Measurements from ENCODE around the gene ADAMTSL1. TPM values are rescaled to one million over a fixed set of nuclear protein-coding genes. Genes with fewer than 3 reads are reported as not detected.

ADAMTSL1 gene
- total and polyA plus RNA-seq, 2 of the 13 experiments (the other 11 are each of a cell fraction or from before 2014, with no cell fraction given): not detected

- TF ChIP-seq ZNF619 (CRISPR knock-in tag; IDR thresholded peaks at IDR 0.05) (no peak), NBN (conservative IDR thresholded peaks at IDR 0.05) (no peak)
Observed at GRCh38 chr9:18632632-18633403, 158.9 kb downstream of the ADAMTSL1 start (continued).

DNA sequence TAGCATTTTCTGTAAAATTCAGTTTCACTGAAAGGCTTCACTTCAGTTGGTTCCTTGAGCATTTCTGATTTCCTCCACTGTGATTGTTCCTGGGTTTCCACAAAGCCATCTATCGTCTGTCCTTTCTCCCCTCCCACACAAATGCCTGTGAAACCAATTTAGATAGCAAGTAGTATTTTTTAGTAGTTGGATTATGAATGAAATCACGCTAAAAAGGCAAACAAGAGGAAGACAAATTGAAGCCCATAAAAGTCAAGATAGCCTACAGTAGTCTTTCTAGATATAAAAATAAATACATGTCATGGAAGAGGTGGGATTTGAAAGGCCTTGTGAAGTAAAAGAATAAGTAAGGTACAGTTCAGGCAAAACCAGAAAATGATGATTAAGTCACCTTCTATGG, 162.8 kb downstream of the ADAMTSL1 start:
- H4K20me1 ChIP-seq (ENCODE audit: insufficient read depth, low read length): no peaks in the 10 kb centered on the region
- ATAC-seq: no peak
- H3K4me2 ChIP-seq (ENCODE audit: low read depth, low read length): no peak overlapping the region
- H2AFZ ChIP-seq (ENCODE audit: low read length): no peak overlapping the region
- FAIRE-seq: no peak
- H3K36me3 ChIP-seq (replicated peaks in 1 of 2; ENCODE audit: control insufficient read depth in 1 of 2, insufficient read depth in 2 of 2, low read length in 2 of 2): no peaks in the 10 kb centered on the region
- H3K4me3 ChIP-seq (replicated peaks in 1 of 3; ENCODE audit: insufficient read depth in 1 of 3, low read depth in 2 of 3, low read length in 3 of 3): no peak overlapping the region
- H3K79me2 ChIP-seq (ENCODE audit: insufficient read depth, low read length): no peaks in the 10 kb centered on the region
- ChIA-PET POLR2A (no interaction called here), CTCF (ENCODE audit: low intra/inter-chr PET ratio, low total read pairs) (no interaction called here)
- in situ Hi-C loops (cut with HindIII; ENCODE audit: extremely low pct_ligation_motif_present, low pct_unique_long_range_greater_than_20kb): no loop called here
- no peak overlapping the region for H3K9ac ChIP-seq (ENCODE audit: insufficient read depth, low read depth, low read length)
- H3K27me3 ChIP-seq (ENCODE audit: control insufficient read depth in 1 of 2, insufficient read depth in 2 of 2, low read length in 2 of 2): no peaks in the 10 kb centered on the region
- no peak overlapping the region for H3K27ac ChIP-seq (ENCODE audit: extremely low read length, insufficient read depth, low read length)
- intact Hi-C loops (cut with micrococcal nuclease; ENCODE audit: unreplicated experiment): no loop called here
- no peak for DNase-seq (ENCODE audit: low spot score)
- H3K4me1 ChIP-seq (ENCODE audit: insufficient read depth, low read length): no peaks in the 10 kb centered on the region
- no TSS peak for BruUV-seq (replicated peaks)
- 0% methylated on average over 2 of the region's 2 CpGs for WGBS (ENCODE audit: low lambda C conversion rate)
- no peaks in the 10 kb centered on the region for H3K9me3 ChIP-seq (ENCODE audit: low read length)
- TF ChIP-seq TMF1 (CRISPR knock-in tag; IDR thresholded peaks at IDR 0.05; ENCODE audit: low read depth) (no peak), ZSCAN12 (CRISPR knock-in tag; IDR thresholded peaks at IDR 0.05) (no peak), ZBTB21 (CRISPR knock-in tag; IDR thresholded peaks at IDR 0.05) (no peak), MIER2 (CRISPR knock-in tag; IDR thresholded peaks at IDR 0.05) (no peak), KLF12 (CRISPR knock-in tag; IDR thresholded peaks at IDR 0.05; ENCODE audit: borderline replicate concordance) (no peak), ZFY (CRISPR knock-in tag; IDR thresholded peaks at IDR 0.05) (no peak), MYC (CRISPR knock-in tag; IDR thresholded peaks at IDR 0.05; ENCODE audit: borderline replicate concordance) (no peak), ZBTB42 (CRISPR knock-in tag; IDR thresholded peaks at IDR 0.05) (no peak)
- TF ChIP-seq, protein P1, sequence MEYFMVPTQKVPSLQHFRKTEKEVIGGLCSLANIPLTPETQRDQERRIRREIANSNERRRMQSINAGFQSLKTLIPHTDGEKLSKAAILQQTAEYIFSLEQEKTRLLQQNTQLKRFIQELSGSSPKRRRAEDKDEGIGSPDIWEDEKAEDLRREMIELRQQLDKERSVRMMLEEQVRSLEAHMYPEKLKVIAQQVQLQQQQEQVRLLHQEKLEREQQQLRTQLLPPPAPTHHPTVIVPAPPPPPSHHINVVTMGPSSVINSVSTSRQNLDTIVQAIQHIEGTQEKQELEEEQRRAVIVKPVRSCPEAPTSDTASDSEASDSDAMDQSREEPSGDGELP (IDR thresholded peaks at IDR 0.05; ENCODE audit: borderline replicate concordance, low read depth): no peak
- TF ChIP-seq, protein P2, sequence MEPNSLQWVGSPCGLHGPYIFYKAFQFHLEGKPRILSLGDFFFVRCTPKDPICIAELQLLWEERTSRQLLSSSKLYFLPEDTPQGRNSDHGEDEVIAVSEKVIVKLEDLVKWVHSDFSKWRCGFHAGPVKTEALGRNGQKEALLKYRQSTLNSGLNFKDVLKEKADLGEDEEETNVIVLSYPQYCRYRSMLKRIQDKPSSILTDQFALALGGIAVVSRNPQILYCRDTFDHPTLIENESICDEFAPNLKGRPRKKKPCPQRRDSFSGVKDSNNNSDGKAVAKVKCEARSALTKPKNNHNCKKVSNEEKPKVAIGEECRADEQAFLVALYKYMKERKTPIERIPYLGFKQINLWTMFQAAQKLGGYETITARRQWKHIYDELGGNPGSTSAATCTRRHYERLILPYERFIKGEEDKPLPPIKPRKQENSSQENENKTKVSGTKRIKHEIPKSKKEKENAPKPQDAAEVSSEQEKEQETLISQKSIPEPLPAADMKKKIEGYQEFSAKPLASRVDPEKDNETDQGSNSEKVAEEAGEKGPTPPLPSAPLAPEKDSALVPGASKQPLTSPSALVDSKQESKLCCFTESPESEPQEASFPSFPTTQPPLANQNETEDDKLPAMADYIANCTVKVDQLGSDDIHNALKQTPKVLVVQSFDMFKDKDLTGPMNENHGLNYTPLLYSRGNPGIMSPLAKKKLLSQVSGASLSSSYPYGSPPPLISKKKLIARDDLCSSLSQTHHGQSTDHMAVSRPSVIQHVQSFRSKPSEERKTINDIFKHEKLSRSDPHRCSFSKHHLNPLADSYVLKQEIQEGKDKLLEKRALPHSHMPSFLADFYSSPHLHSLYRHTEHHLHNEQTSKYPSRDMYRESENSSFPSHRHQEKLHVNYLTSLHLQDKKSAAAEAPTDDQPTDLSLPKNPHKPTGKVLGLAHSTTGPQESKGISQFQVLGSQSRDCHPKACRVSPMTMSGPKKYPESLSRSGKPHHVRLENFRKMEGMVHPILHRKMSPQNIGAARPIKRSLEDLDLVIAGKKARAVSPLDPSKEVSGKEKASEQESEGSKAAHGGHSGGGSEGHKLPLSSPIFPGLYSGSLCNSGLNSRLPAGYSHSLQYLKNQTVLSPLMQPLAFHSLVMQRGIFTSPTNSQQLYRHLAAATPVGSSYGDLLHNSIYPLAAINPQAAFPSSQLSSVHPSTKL (CRISPR knock-in tag; IDR thresholded peaks at IDR 0.05): no peak
- TF ChIP-seq, protein P3, sequence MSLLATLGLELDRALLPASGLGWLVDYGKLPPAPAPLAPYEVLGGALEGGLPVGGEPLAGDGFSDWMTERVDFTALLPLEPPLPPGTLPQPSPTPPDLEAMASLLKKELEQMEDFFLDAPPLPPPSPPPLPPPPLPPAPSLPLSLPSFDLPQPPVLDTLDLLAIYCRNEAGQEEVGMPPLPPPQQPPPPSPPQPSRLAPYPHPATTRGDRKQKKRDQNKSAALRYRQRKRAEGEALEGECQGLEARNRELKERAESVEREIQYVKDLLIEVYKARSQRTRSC (CRISPR knock-in tag; IDR thresholded peaks at IDR 0.05; ENCODE audit: low read depth): no peak
- TF ChIP-seq, protein P4, sequence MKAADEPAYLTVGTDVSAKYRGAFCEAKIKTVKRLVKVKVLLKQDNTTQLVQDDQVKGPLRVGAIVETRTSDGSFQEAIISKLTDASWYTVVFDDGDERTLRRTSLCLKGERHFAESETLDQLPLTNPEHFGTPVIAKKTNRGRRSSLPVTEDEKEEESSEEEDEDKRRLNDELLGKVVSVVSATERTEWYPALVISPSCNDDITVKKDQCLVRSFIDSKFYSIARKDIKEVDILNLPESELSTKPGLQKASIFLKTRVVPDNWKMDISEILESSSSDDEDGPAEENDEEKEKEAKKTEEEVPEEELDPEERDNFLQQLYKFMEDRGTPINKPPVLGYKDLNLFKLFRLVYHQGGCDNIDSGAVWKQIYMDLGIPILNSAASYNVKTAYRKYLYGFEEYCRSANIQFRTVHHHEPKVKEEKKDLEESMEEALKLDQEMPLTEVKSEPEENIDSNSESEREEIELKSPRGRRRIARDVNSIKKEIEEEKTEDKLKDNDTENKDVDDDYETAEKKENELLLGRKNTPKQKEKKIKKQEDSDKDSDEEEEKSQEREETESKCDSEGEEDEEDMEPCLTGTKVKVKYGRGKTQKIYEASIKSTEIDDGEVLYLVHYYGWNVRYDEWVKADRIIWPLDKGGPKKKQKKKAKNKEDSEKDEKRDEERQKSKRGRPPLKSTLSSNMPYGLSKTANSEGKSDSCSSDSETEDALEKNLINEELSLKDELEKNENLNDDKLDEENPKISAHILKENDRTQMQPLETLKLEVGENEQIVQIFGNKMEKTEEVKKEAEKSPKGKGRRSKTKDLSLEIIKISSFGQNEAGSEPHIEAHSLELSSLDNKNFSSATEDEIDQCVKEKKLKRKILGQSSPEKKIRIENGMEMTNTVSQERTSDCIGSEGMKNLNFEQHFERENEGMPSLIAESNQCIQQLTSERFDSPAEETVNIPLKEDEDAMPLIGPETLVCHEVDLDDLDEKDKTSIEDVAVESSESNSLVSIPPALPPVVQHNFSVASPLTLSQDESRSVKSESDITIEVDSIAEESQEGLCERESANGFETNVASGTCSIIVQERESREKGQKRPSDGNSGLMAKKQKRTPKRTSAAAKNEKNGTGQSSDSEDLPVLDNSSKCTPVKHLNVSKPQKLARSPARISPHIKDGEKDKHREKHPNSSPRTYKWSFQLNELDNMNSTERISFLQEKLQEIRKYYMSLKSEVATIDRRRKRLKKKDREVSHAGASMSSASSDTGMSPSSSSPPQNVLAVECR (CRISPR knock-in tag; IDR thresholded peaks at IDR 0.05; ENCODE audit: borderline replicate concordance): no peak

Measured in HepG2 (cell line).